ENCODE measurements around the gene GUF1. TPM values are rescaled to one million over a fixed set of nuclear protein-coding genes. Genes with fewer than 3 reads are reported as not detected.

GUF1 gene
- total RNA-seq, 3 donors from 2014 or later, result 17.8 to 21.7 (median 21.4) TPM

- Histone ChIP-seq H3K4me1 (ENCODE audit: low read depth) (no peaks in the 10 kb centered on the region), H3K36me3 (ENCODE audit: low read depth) (no peaks in the 10 kb centered on the region), H3K9me3 (no peaks in the 10 kb centered on the region), H3K4me3 (no peak overlapping the region)
- TF ChIP-seq, protein P1, sequence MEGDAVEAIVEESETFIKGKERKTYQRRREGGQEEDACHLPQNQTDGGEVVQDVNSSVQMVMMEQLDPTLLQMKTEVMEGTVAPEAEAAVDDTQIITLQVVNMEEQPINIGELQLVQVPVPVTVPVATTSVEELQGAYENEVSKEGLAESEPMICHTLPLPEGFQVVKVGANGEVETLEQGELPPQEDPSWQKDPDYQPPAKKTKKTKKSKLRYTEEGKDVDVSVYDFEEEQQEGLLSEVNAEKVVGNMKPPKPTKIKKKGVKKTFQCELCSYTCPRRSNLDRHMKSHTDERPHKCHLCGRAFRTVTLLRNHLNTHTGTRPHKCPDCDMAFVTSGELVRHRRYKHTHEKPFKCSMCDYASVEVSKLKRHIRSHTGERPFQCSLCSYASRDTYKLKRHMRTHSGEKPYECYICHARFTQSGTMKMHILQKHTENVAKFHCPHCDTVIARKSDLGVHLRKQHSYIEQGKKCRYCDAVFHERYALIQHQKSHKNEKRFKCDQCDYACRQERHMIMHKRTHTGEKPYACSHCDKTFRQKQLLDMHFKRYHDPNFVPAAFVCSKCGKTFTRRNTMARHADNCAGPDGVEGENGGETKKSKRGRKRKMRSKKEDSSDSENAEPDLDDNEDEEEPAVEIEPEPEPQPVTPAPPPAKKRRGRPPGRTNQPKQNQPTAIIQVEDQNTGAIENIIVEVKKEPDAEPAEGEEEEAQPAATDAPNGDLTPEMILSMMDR (IDR thresholded peaks at IDR 0.05), result no peak
- ATAC-seq (no peak), DNase-seq (no peak)
- intact Hi-C loops (cut with DNase I, micrococcal nuclease), result no loop called here
Measured at GRCh38 chr4:44661940-44662622, 16.1 kb upstream of the GUF1 start.

DNA sequence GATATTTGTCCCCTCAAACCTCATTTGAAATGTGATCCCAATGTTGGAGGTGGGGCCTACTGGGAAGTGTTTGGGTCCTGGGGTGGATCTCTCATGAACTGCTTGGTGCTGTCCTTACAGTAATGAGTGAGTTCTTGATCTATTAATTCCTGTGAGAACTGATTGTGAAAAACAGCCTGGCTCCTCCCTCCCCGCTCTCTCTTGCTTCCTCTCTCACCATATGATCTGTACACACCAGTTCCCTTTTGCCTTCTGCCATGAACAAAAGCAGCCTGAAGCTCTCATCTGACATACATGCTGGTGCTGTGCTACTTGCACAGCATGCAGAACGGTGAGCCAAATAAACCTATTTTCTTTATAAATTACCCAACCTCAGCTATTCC, 15.6 kb upstream of the GUF1 start:
- H3K4me3 ChIP-seq, result no peak overlapping the region
- H3K9me3 ChIP-seq, result no peaks in the 10 kb centered on the region
- DNase-seq (no peak), ATAC-seq (no peak)
- H3K36me3 ChIP-seq (ENCODE audit: low read depth), result no peaks in the 10 kb centered on the region
- H3K4me1 ChIP-seq (ENCODE audit: low read depth), result no peaks in the 10 kb centered on the region
- TF ChIP-seq, protein P1 (IDR thresholded peaks at IDR 0.05), result no peak
- intact Hi-C loops (cut with DNase I, micrococcal nuclease), result no loop called here

DNA sequence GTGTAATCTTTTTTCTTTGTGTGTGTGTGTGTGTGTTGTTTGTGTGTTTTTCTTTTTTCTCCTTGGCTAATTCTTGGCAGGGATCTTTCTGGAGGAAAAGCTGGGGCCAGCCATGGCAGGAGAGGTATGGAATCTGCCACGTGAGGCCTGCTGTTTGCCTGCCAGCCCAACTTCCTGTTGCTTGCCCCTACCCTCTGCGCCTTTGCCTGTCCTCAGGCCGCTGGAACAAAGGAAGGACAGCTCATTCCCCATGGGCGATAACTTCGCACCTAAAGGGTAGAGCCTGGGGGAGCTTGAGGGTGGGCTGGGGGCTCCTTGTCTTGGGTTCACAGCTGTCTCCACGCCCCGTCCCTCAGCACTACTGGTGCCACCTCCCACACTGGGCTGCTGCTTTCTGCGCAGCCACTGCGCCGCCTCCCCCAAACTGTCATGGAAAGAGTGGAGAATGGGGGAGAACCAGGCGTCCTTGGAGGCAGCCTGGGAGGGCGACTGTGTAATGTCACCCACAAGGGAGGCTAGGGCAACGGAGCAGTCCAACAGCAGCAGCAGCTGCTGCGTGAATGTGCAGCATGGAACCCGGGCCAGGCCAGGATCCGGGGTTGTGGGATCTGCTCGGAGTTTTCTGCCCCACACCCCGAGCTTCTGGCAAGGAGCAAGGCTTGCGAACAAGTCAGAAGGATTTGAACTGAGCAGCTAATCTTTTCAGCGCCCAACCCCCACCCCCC, 14.5 kb upstream of the GUF1 start:
- H3K36me3 ChIP-seq (ENCODE audit: low read depth), result no peaks in the 10 kb centered on the region
- intact Hi-C loops (cut with DNase I, micrococcal nuclease), result no loop called here
- no peaks in the 10 kb centered on the region for H3K9me3 ChIP-seq
- TF ChIP-seq, protein P1 (IDR thresholded peaks at IDR 0.05), result no peak
- DNase-seq (no peak), ATAC-seq (no peak)
- no peaks in the 10 kb centered on the region for H3K4me1 ChIP-seq (ENCODE audit: low read depth)
- H3K4me3 ChIP-seq, result no peak overlapping the region

- TF ChIP-seq, protein P1 (IDR thresholded peaks at IDR 0.05), result no peak
- intact Hi-C loops (cut with DNase I, micrococcal nuclease), result no loop called here
- no peak overlapping the region for H3K4me3 ChIP-seq
- ATAC-seq, result no peak
- H3K4me1 ChIP-seq (ENCODE audit: low read depth), result no peaks in the 10 kb centered on the region
- no peaks in the 10 kb centered on the region for H3K36me3 ChIP-seq (ENCODE audit: low read depth)
- no peaks in the 10 kb centered on the region for H3K9me3 ChIP-seq
- DNase-seq, result no peak
Measured at GRCh38 chr4:44668526-44668925, 9.7 kb upstream of the GUF1 start.

DNA sequence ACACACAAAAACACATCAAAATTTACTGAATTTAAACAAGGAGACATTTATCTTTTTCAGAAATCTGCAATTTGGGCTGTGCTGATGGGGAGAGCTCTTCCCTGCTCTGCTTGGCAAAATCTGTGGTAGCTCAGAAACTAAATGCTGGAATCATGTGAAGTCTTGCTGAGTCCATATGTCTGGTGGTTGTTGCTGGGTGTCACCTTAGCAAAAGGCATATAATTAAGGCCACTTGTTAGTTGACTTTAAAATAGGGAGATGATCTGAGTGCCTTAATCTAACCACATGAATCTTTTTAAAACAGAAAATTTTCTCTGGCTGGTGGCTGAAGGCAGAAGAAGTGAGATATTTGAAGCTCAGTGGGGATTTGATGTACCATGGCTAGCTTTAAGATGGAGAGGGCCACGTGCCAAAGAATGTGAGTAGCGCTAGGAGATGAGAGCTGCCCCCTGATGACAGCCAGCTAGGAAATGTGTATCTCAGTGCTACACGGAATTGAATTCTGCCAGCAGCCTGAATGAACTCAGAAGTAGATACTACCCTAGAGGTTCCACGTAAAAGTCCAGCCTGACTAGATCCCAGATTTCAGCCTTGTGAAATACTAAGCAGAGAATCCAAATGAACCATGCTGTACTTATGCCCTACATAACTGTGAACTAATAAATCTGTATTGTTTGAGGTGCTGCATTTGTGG, 7.6 kb upstream of the GUF1 start:
- Histone ChIP-seq H3K9me3 (no peaks in the 10 kb centered on the region), H3K4me1 (ENCODE audit: low read depth) (no peaks in the 10 kb centered on the region), H3K36me3 (ENCODE audit: low read depth) (no peaks in the 10 kb centered on the region), H3K4me3 (no peak overlapping the region)
- intact Hi-C loops (cut with DNase I, micrococcal nuclease), result no loop called here
- no peak for ATAC-seq
- DNase-seq, result no peak
- TF ChIP-seq, protein P1 (IDR thresholded peaks at IDR 0.05), result no peak

Measured in mucosa of descending colon (tissue), 3 donors.